HepG2 (cell line): ENCODE measurements around the gene SNRNP48. TPM values are rescaled to one million over a fixed set of nuclear protein-coding genes. Genes with fewer than 3 reads are reported as not detected.

ENCODE experiments used
- ATAC-seq: fragments of 200-7000 bp; cut with Tn5 transposase; 3 replicates; pipeline ENCODE4 v1.9.1; 2020; ENCODE audit warnings: mild to moderate bottlenecking, moderate library complexity
- Bru-seq: library from RNA; stranded (reverse); fragments of 400-500 nt; gene quantifications from one replicate; lab custom pipeline; 2021; lab: Mats Ljungman, UMichigan
- BruChase-seq, 2 experiments: library from RNA; stranded (reverse); fragments of 400-500 nt; gene quantifications; one replicate each; lab custom pipeline; 2021; lab: Mats Ljungman, UMichigan
- BruUV-seq: library from RNA; stranded (reverse); fragments of 400-500 nt; replicated peaks from 2 replicates; lab custom pipeline; 2021; lab: Mats Ljungman, UMichigan
- CTCF ChIA-PET: fragments of 300-600 bp; formaldehyde crosslinking; extraction: SDS; loops from one replicate; lab custom pipeline; 2021; ENCODE audit warnings: low total read pairs, inconsistent platforms, low intra/inter-chr PET ratio; lab: Yijun Ruan, JAX
- POLR2A ChIA-PET: fragments of 350-600 bp; sonication (Branson Sonifier 250); formaldehyde crosslinking; loops from one replicate; lab custom pipeline; 2020; ENCODE audit warnings: antibody characterized with exemption, inconsistent platforms; lab: Yijun Ruan, JAX
- DNase-seq: peaks from one replicate; pipeline ENCODE4 v3.0.0-alpha.2; 2015; ENCODE audit warnings: low spot score
- FAIRE-seq: peaks from 3 replicates; lab custom pipeline; 2011; peaks lifted over from hg19 to GRCh38; lab: Jason Lieb, UNC
- H2AFZ ChIP-seq: one replicate; pipeline ENCODE4 v1.6.1; 2011; ENCODE audit warnings: low read length, inconsistent platforms
- H3K27ac ChIP-seq: fragments of 300-600 bp; 3 replicates; pipeline ENCODE4 v1.8.0; 2011; ENCODE audit warnings: mixed run types, mild to moderate bottlenecking, mixed read lengths, low read length, inconsistent platforms; ENCODE audit not compliant: insufficient read depth; ENCODE audit errors: extremely low read length
- H3K27me3 ChIP-seq, 2 experiments: fragments of 200-600 bp in 1 of 2; 2 replicates in 1 of 2; 3 replicates in 1 of 2; pipeline versions ENCODE4 v1.6.0 to v1.8.0; 2011; ENCODE audit warnings: low read length in 2 of 2, mild to moderate bottlenecking in 2 of 2, moderate library complexity in 2 of 2, inconsistent platforms in 1 of 2; ENCODE audit not compliant: insufficient read depth in 2 of 2, control insufficient read depth in 1 of 2
- H3K36me3 ChIP-seq, 2 experiments: fragments of 200-600 bp in 1 of 2; replicated peaks in 1 of 2; 2 replicates in 1 of 2; 3 replicates in 1 of 2; pipeline versions ENCODE4 v1.5.1 to v1.8.0; 2011; ENCODE audit warnings: low read length in 2 of 2, inconsistent platforms in 1 of 2; ENCODE audit not compliant: insufficient read depth in 2 of 2, control insufficient read depth in 1 of 2
- H3K4me1 ChIP-seq: 2 replicates; pipeline ENCODE4 v1.5.1; 2012; ENCODE audit warnings: low read length, inconsistent platforms; ENCODE audit not compliant: insufficient read depth
- H3K4me2 ChIP-seq: 2 replicates; pipeline ENCODE4 v1.6.0; 2011; ENCODE audit warnings: low read depth, low read length, inconsistent platforms
- H3K4me3 ChIP-seq, 3 experiments: fragments of 200-600 bp in 1 of 3; sonication (generic), shearing (Covaris generic) in 1 of 3; replicated peaks in 1 of 3; 2 replicates each; pipeline ENCODE4 v1.5.1; 2011 to 2016; ENCODE audit warnings: low read length in 3 of 3, inconsistent platforms in 2 of 3, low read depth in 2 of 3, mild to moderate bottlenecking in 2 of 3, control low read depth in 1 of 3, mixed read lengths in 1 of 3; ENCODE audit not compliant: insufficient read depth in 1 of 3
- H3K79me2 ChIP-seq: one replicate; pipeline ENCODE4 v1.6.1; 2011; ENCODE audit warnings: low read length, inconsistent platforms; ENCODE audit not compliant: insufficient read depth
- H3K9ac ChIP-seq: 2 replicates; pipeline ENCODE4 v1.6.0; 2011; ENCODE audit warnings: mild to moderate bottlenecking, low read depth, low read length, inconsistent platforms; ENCODE audit not compliant: insufficient read depth
- H3K9me3 ChIP-seq: 2 replicates; pipeline ENCODE4 v1.5.1; 2012; ENCODE audit warnings: mild to moderate bottlenecking, low read length
- H4K20me1 ChIP-seq: 2 replicates; pipeline ENCODE4 v1.6.0; 2011; ENCODE audit warnings: inconsistent platforms, mild to moderate bottlenecking, low read length, moderate library complexity; ENCODE audit not compliant: insufficient read depth
- ATAD3A ChIP-seq: sonication (generic); formaldehyde crosslinking; IDR thresholded peaks from 2 replicates; pipeline ENCODE4 v1.4.0; 2020; ENCODE audit warnings: missing genetic modification reagents
- KLF11 ChIP-seq: IDR thresholded peaks from 2 replicates; pipeline ENCODE4 v1.6.1; 2016; ENCODE audit warnings: missing compliant biosample characterization
- NFE2 ChIP-seq: sonication (generic); formaldehyde crosslinking; IDR thresholded peaks from 2 replicates; pipeline ENCODE4 v1.4.0; 2020; ENCODE audit warnings: missing genetic modification reagents
- PATZ1 ChIP-seq: sonication (generic); formaldehyde crosslinking; IDR thresholded peaks from 2 replicates; pipeline ENCODE4 v1.4.0; 2020; ENCODE audit warnings: missing genetic modification reagents
- PTBP1 ChIP-seq: fragments of 200-400 bp; formaldehyde crosslinking; IDR thresholded peaks from 2 replicates; pipeline ENCODE4 v1.6.1; 2018; ENCODE audit warnings: low read length, low read depth; ENCODE audit not compliant: poor library complexity, severe bottlenecking
- TEAD3 ChIP-seq: optimal IDR thresholded peaks from 2 replicates; pipeline ENCODE3; 2016; ENCODE audit warnings: borderline replicate concordance
- ZNF235 ChIP-seq: sonication (generic); formaldehyde crosslinking; IDR thresholded peaks from 2 replicates; pipeline ENCODE4 v1.8.1; 2023; ENCODE audit warnings: mild to moderate bottlenecking, missing genetic modification reagents, borderline replicate concordance
- ZNF550 ChIP-seq: sonication (generic); formaldehyde crosslinking; IDR thresholded peaks from 2 replicates; pipeline ENCODE4 v1.4.0; 2020; ENCODE audit warnings: mild to moderate bottlenecking, missing genetic modification reagents, borderline replicate concordance
- ZNF556 ChIP-seq: sonication (generic); formaldehyde crosslinking; IDR thresholded peaks from 2 replicates; pipeline ENCODE4 v1.4.0; 2020; ENCODE audit warnings: mild to moderate bottlenecking, missing genetic modification reagents, borderline replicate concordance
- WGBS: methylation state at CpG from one replicate; pipeline ENCODE4 v1.1.6; 2017; ENCODE audit warnings: low lambda C conversion rate; 5-methylcytosine and 5-hydroxymethylcytosine counted together
- in situ Hi-C: cut with HindIII; loops from 2 replicates; pipeline ENCODE4 v1.10.0; 2017; ENCODE audit warnings: low pct_unique_long_range_greater_than_20kb; ENCODE audit not compliant: extremely low pct_ligation_motif_present
- intact Hi-C: fragments of 100-400 bp; cut with micrococcal nuclease; formaldehyde crosslinking; loops from one replicate; pipeline ENCODE4 v1.10.0; 2022; ENCODE audit not compliant: unreplicated experiment
- long read RNA-seq, 2 experiments: library from RNA in 1 of 2; library from polyadenylated mRNA in 1 of 2; stranded (forward) in 1 of 2; unstranded in 1 of 2; transcript quantifications; one replicate each; pipeline ENCODE4 v2.0.0, GENCODE V29; 2019 to 2022
- polyA minus RNA-seq, 3 experiments: library from RNA; depleted of rRNA, polyadenylated mRNA; stranded (reverse); fragments of >200 nt; gene quantifications; 2 replicates each; pipeline ENCODE4 v1.2.3, GENCODE V29; 2011; ENCODE audit warnings: low replicate concordance in 1 of 3
- polyA plus RNA-seq, 8 experiments: library from polyadenylated mRNA; depleted of rRNA in 3 of 8; stranded (reverse) in 7 of 8; unstranded in 1 of 8; fragments of >200 nt; fragmentation: Illumina TruSeq in 4 of 8; extraction: Trizol in 4 of 8; gene quantifications; 2 replicates each; pipeline versions ENCODE4 v1.2.1 to v1.2.3, GENCODE V29; 2011 to 2016; ENCODE audit warnings: low read depth in 4 of 8, missing spikeins in 1 of 8, mixed read lengths in 1 of 8; ENCODE audit not compliant: insufficient read depth in 1 of 8
- total RNA-seq, 5 experiments: library from RNA; depleted of rRNA; stranded (reverse); fragments of >200 nt; fragmentation: Illumina TruSeq; extraction: Trizol; gene quantifications; 2 replicates each; pipeline ENCODE4 v1.2.3, GENCODE V29; 2016; ENCODE audit warnings: low read depth in 1 of 5
- TF ChIP-seq, protein P1 (sequence below): fragments of 450-650 bp; IDR thresholded peaks from 2 replicates; pipeline ENCODE4 v1.6.1; 2016
- TF ChIP-seq, protein P2 (sequence below): sonication (generic); formaldehyde crosslinking; IDR thresholded peaks from 2 replicates; pipeline ENCODE4 v1.8.1; 2023; ENCODE audit warnings: missing genetic modification reagents, inconsistent platforms, borderline replicate concordance

SNRNP48 gene
- 47.5 and 82.0 TPM in 2 replicates for total RNA-seq (2016; rRNA removed; fragmentation: Illumina TruSeq; extraction: Trizol)
- total RNA-seq (2016; cell fraction: cytosol; rRNA removed; fragmentation: Illumina TruSeq; extraction: Trizol; ENCODE audit: low read depth): 4.5 and 5.3 TPM in 2 replicates
- total RNA-seq (2016; cell fraction: insoluble cytoplasmic fraction; rRNA removed; fragmentation: Illumina TruSeq; extraction: Trizol): 53.2 and 86.1 TPM in 2 replicates
- total RNA-seq (2016; cell fraction: membrane; rRNA removed; fragmentation: Illumina TruSeq; extraction: Trizol): 13.9 and 17.5 TPM in 2 replicates
- total RNA-seq (2016; cell fraction: nucleus; rRNA removed; fragmentation: Illumina TruSeq; extraction: Trizol): 32.5 and 36.4 TPM in 2 replicates
- polyA plus RNA-seq (2011; rRNA removed): 11.6 and 17.5 TPM in 2 replicates
- 7.7 and 8.9 TPM in 2 replicates for polyA plus RNA-seq (2011; cell fraction: cytosol; rRNA removed)
- polyA plus RNA-seq (2011; cell fraction: nucleus; rRNA removed): 7.9 and 11.5 TPM in 2 replicates
- 12.4 and 15.5 TPM in 2 replicates for polyA plus RNA-seq (2012)
- polyA plus RNA-seq (2016; cell fraction: cytosol; fragmentation: Illumina TruSeq; extraction: Trizol; ENCODE audit: low read depth): 2.1 and 2.4 TPM in 2 replicates
- polyA plus RNA-seq (2016; cell fraction: insoluble cytoplasmic fraction; fragmentation: Illumina TruSeq; extraction: Trizol; ENCODE audit: low read depth): 53.9 and 61.3 TPM in 2 replicates
- 6.2 and 7.3 TPM in 2 replicates for polyA plus RNA-seq (2016; cell fraction: membrane; fragmentation: Illumina TruSeq; extraction: Trizol; ENCODE audit: low read depth)
- polyA plus RNA-seq (2016; cell fraction: nucleus; fragmentation: Illumina TruSeq; extraction: Trizol; ENCODE audit: insufficient read depth, low read depth): 40.0 and 41.7 TPM in 2 replicates
- 7.8 and 10.6 TPM in 2 replicates for polyA minus RNA-seq (2011; rRNA and poly(A)+ RNA removed; ENCODE audit: low replicate concordance)
- polyA minus RNA-seq (2011; cell fraction: cytosol; rRNA and poly(A)+ RNA removed): 9.2 and 11.9 TPM in 2 replicates
- polyA minus RNA-seq (2011; cell fraction: nucleus; rRNA and poly(A)+ RNA removed): 28.1 and 32.1 TPM in 2 replicates
- percentile 89 among the genes with signal in this experiment for Bru-seq, nascent RNA
- BruChase-seq, experiment 1, labeled RNA remaining after a 6-hour chase: percentile 90 among the genes with signal in this experiment
- percentile 91 among the genes with signal in this experiment for BruChase-seq, experiment 2, labeled RNA remaining after a 2-hour chase
- long read RNA-seq, experiment 1, full-length matches to known transcripts: 11 of 35 reads
- long read RNA-seq, experiment 1, partial matches to known transcripts: 21 of 35 reads
- long read RNA-seq, experiment 1, other reads (novel, unspliced or antisense): 3 of 35 reads
- long read RNA-seq, experiment 2, full-length matches to known transcripts: 6 of 23 reads
- long read RNA-seq, experiment 2, partial matches to known transcripts: 0 of 23 reads
- long read RNA-seq, experiment 2, other reads (novel, unspliced or antisense): 17 of 23 reads

DNA sequence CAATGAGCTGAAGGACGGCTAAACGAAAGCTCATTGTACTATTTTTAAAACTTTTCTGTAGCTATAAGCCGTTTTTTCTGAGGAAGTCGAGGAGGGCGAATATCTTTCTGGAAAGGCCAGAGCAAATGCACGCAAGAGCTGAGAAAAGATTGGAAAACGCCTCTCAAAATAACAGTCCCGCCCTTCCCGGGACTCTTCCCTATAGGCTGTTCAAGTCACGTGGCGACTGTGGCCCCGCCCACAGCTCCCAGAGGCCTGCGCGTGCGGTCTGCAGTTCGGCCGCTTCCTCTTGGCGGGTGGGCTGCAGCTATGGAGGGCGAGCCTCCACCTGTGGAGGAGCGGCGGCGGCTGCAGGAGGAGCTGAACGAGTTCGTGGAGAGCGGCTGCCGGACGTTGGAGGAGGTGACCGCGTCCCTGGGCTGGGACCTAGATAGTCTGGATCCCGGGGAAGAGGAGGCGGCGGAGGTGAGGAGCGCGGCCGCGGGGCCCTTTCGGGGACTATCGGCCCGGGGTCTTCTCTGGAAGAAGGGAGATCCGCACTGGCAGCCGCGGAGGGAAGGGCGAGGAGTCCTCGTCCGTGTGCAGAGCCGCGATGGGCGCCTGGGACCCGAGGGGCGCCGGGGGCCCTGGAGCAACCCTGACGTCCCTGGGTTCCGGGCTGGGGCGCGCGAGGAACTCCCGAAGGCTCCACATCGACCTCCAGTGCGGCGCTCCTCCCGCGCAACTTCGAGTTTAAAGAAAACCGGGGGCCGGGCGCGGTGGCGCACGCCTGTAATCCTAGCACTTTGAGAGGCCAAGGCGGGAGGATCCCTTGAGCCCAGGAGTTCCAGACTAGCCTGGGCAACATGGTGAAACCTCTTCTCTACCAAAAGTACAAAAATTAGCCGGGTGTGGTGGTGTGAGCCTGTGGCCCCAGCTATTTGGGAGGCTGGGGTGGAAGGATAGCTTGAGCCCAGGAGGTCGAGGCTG is at the start of gene SNRNP48:
Gene SNRNP48, plus strand, starts transcription at position 250 of the 969 bp plus-strand sequence. Its CDS starts 60 bp downstream, at position 310.
- Histone ChIP-seq H3K9me3 (no peaks in the 10 kb centered on the region), H3K4me2 (peak within 1 kb of the TSS; percentile 76), H3K4me1 (peaks cover 34% of the 10 kb centered on the region), H3K79me2 (peaks cover 36% of the 10 kb centered on the region), H4K20me1 (peaks cover 30% of the 10 kb centered on the region), H3K27me3 (no peaks in the 10 kb centered on the region), H3K36me3 (peaks cover 3 to 20% of the 10 kb centered on the region in 2 experiments; a peak in 4 of 5 replicates), H2AFZ (peak within 1 kb of the TSS; percentile 74), H3K27ac (peak within 1 kb of the TSS; percentile 64), H3K4me3 (peak within 1 kb of the TSS; percentile 77 to 88 (median 86)), H3K9ac (peak within 1 kb of the TSS; percentile 90)
- in situ Hi-C loops (no loop called here), intact Hi-C loops (loop anchor here (1.0 to 2.0 kb wide), 3 partner anchors 9 to 165 kb away; partner anchors contain the start of gene DSP)
- ATAC-seq (peak; percentile 97), FAIRE-seq (peak; percentile 71), DNase-seq (peak; percentile 93)
- BruUV-seq: no TSS peak
- CTCF ChIA-PET: no interaction called here
- WGBS: 2% methylated on average over 32 of the region's 72 CpGs
- POLR2A ChIA-PET: interaction anchor here (0.7 to 2.9 kb wide), 13 partner anchors 10 to 329 kb away, joined by 3 to 37 read pairs (median 7); partner anchors contain the start of genes CAGE1, DSP and RIOK1
- no peak for TF ChIP-seq PTBP1
- no peak for TF ChIP-seq ZNF550 (CRISPR knock-in tag)
- TF ChIP-seq ZNF556 (CRISPR knock-in tag): peak; percentile 92; the same call in 1 of the 2 replicates
- peak; percentile 47; the same call in 1 of the 2 replicates for TF ChIP-seq PATZ1 (CRISPR knock-in tag)
- no peak for TF ChIP-seq ATAD3A
- TF ChIP-seq, protein P1, sequence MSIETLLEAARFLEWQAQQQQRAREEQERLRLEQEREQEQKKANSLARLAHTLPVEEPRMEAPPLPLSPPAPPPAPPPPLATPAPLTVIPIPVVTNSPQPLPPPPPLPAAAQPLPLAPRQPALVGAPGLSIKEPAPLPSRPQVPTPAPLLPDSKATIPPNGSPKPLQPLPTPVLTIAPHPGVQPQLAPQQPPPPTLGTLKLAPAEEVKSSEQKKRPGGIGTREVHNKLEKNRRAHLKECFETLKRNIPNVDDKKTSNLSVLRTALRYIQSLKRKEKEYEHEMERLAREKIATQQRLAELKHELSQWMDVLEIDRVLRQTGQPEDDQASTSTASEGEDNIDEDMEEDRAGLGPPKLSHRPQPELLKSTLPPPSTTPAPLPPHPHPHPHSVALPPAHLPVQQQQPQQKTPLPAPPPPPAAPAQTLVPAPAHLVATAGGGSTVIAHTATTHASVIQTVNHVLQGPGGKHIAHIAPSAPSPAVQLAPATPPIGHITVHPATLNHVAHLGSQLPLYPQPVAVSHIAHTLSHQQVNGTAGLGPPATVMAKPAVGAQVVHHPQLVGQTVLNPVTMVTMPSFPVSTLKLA: peak; percentile 68
- TF ChIP-seq KLF11 (CRISPR knock-in tag): peak; percentile 76
- 0 out of 2 replicates have a peak, but pooled peaks have one; percentile 65 for TF ChIP-seq ZNF235 (CRISPR knock-in tag)
- no peak for TF ChIP-seq NFE2 (CRISPR knock-in tag)
- TF ChIP-seq, protein P2, sequence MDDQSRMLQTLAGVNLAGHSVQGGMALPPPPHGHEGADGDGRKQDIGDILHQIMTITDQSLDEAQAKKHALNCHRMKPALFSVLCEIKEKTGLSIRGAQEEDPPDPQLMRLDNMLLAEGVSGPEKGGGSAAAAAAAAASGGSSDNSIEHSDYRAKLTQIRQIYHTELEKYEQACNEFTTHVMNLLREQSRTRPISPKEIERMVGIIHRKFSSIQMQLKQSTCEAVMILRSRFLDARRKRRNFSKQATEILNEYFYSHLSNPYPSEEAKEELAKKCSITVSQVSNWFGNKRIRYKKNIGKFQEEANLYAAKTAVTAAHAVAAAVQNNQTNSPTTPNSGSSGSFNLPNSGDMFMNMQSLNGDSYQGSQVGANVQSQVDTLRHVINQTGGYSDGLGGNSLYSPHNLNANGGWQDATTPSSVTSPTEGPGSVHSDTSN (CRISPR knock-in tag): no peak
- peak; percentile 57 for TF ChIP-seq TEAD3
